NCI-H187 (cell line): ENCODE measurements around the gene CHPF.

Experiments
- DNase-seq, 2 experiments: peaks; one replicate each; lab custom pipeline; 2025; lab: John Stamatoyannopoulos, UW

CHPF gene, protein sequence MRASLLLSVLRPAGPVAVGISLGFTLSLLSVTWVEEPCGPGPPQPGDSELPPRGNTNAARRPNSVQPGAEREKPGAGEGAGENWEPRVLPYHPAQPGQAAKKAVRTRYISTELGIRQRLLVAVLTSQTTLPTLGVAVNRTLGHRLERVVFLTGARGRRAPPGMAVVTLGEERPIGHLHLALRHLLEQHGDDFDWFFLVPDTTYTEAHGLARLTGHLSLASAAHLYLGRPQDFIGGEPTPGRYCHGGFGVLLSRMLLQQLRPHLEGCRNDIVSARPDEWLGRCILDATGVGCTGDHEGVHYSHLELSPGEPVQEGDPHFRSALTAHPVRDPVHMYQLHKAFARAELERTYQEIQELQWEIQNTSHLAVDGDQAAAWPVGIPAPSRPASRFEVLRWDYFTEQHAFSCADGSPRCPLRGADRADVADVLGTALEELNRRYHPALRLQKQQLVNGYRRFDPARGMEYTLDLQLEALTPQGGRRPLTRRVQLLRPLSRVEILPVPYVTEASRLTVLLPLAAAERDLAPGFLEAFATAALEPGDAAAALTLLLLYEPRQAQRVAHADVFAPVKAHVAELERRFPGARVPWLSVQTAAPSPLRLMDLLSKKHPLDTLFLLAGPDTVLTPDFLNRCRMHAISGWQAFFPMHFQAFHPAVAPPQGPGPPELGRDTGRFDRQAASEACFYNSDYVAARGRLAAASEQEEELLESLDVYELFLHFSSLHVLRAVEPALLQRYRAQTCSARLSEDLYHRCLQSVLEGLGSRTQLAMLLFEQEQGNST

DNA sequence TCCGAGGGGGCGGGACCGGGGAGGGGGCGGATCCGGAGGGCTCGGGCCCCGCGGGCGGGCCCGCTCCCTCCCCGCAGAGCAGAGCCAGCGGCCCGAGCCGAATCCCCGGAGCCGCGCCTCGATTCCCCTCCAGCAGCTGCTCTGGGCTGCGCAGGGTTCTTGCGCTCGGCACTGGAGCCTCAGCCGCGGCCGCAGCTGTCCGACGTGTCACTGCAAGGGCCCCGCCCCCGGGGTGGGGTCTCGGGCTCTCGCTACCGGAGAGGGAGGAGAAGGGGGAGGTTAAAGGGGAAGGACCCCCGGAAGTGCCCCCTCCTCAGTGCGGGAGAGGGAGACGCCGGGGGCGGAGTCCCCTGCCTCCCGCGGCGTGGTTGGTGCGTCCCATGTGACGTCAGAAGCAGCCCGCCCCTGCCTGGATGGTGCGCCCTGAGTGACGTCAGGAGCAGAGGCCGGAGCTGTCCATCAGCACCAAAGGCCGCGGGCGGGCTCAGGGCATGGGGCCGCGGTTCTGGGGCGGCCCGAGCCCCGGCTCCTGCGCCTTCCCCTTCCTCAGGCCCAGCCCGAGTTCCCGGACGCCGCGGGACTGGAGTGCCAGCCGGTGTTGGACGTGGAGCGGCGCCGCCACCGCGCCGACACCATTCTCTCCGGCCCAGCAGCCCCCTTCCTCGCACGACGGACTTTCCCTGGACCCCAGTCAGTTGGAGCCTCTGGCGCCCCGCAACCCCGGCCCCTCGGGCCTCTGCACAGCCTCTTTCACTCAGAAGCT lies at the start of gene CHPF, which contains the start of gene TMEM198:
TSS of gene CHPF (minus strand) at position 214 of the 763 bp plus-strand sequence. CDS start 271 bp downstream, outside the sequence.
TSS of gene TMEM198 (plus strand) at position 433 of the 763 bp plus-strand sequence. CDS start 700 bp downstream, outside the sequence.
- peak; percentile 64 to 94 for DNase-seq

DNA sequence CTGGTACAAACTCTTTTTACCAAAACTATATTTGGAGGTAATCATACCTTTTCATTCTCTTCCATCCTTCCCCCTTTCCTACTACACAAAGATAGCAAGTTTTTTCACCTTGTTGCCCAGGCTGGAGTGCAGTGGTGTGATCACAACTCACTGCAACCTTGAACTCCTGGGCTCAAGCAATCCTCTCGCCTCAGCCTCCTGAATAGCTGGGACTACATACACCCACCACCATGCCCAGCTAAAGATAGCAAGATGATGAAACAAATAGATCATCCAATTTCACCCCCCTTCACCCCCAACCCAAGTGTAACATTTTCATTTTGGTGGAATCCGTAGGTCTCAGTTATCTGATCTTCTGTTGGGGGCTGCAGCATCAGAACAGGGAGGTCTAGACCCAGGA lies 49.5 kb upstream of the CHPF start:
- DNase-seq, result no peak

- DNase-seq, result no peak
Observed at GRCh38 chr2:219592736-219593135, 49.1 kb upstream of the CHPF start.

DNA sequence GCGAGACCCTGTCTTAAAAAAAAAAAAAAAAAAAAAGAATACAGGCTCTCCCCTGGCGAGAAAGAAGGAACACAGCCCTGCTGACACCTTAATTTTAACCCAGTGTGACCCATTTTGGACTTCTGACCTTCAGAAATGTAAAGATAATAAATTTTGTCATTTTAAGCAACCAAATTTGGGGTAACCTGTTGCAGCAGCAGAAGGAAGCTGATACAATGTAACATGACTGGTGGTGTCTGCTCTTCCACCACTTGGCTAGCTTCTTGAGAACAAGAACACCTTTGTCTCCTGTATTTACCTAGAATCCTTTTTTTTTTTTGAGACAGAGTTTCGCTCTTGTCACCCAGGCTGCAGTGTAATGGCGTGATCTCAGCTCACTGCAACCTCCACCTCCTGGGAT lies 47.5 kb upstream of the CHPF start:
- no peak for DNase-seq

DNA sequence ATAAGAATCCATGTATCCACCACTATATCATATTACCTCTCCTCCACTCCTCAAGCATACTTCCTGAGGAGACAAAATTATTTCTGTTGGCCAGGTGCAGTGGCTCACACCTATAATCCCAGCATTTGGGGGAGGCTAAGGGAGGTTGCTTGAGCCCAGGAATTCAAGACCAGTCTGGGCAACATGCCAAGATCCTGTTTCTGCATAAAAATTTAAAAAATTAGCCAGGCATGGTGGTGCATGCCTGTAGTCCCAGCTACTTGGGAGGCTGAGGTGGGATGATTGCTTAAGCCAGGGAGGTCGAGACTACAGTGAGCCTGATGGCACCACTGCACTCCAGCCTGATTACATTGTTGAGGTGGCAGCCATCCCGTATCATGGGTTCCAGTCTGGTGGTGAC lies 37.7 kb upstream of the CHPF start:
- no peak for DNase-seq

GRCh38 chr2:219578811-219579613 lies 35.4 kb upstream of the CHPF start:
- no peak for DNase-seq

GRCh38 chr2:219576505-219577388 lies 33.1 kb upstream of the CHPF start:
- DNase-seq, result peak in 1 of 2 experiments; percentile 19

DNA sequence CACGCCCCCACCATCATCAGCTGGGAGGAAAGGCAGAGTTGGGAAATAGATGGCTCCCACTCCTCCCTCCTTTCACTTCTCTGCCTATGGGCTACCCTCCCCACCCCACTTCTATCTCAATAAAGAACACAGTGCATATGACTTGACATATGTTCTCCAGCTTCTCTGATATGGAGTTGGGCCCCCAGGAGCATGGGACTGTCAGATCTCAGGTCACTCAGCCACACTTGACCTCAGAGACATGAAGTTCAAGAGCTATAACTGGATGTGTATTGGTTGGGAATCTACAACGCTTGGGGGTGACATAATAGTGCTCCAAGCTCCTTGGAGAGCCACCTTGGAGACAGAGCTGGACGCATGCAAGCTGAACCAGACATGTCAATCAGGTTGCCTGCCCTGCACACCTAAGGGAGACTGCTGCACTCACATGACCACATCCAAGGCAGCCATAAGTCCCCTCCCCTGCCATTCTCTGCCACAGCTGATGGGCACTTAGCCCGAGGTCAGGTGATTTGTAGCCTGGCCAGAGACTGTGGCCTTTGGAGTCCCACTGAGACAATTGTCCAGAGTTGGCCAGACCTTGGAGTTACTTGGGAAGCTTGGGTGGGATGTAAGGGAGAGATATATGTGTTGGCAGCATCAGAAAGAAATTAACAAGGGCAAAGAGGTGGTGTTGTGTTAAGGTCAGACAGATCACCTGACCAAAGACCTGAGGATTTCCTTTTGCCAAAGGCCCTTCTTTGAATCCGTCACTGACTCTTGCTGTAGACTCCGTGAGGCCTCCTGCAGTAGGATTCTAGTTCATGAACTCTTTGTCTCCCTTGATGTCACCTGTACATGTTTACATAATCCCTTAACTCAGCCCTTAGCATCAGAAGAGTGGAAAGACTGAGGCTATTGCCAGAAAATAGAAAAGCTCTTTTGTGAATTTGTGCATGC lies 32.2 kb upstream of the CHPF start:
- no peak for DNase-seq

DNA sequence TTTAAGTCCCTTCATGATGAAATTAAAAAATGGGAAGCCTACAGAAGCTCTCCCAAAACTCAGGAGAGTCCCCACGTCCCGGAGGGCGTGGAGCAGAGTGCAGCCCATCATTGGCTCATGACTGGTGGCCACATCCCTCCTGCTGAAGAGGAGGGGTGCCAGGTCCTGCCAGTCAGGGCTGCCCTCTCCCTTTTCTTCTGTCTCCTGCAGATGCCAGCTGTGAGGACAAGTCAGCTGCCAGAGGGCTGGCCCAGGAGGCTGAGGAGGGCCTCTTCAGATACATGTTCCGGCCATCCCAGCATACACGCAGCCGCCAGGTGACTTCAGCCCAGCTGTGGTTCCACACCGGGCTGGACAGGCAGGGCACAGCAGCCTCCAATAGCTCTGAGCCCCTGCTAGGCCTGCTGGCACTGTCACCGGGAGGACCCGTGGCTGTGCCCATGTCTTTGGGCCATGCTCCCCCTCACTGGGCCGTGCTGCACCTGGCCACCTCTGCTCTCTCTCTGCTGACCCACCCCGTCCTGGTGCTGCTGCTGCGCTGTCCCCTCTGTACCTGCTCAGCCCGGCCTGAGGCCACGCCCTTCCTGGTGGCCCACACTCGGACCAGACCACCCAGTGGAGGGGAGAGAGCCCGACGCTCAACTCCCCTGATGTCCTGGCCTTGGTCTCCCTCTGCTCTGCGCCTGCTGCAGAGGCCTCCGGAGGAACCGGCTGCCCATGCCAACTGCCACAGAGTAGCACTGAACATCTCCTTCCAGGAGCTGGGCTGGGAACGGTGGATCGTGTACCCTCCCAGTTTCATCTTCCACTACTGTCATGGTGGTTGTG lies 31.1 kb upstream of the CHPF start:
- DNase-seq, result no peak

DNA sequence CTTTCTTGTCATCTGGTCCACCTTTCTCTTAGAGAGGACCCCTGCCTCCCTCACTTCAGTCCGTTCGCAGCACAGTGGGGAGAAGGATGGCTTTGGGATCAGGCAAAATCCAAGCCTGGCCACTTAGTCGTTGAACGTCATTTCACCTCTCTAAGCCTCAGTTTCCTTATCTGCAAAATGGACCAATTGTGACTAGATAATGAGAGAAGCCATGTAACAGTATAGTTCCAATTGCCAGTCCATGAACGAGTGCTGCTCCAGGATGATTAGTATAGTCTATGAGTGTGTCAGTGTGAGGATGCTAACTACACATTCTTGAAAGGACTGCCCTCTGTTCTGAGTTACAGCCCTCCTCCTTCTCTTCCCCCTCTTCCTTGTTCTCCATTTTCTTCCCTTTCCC lies 29.6 kb upstream of the CHPF start:
- DNase-seq, result no peak

DNA sequence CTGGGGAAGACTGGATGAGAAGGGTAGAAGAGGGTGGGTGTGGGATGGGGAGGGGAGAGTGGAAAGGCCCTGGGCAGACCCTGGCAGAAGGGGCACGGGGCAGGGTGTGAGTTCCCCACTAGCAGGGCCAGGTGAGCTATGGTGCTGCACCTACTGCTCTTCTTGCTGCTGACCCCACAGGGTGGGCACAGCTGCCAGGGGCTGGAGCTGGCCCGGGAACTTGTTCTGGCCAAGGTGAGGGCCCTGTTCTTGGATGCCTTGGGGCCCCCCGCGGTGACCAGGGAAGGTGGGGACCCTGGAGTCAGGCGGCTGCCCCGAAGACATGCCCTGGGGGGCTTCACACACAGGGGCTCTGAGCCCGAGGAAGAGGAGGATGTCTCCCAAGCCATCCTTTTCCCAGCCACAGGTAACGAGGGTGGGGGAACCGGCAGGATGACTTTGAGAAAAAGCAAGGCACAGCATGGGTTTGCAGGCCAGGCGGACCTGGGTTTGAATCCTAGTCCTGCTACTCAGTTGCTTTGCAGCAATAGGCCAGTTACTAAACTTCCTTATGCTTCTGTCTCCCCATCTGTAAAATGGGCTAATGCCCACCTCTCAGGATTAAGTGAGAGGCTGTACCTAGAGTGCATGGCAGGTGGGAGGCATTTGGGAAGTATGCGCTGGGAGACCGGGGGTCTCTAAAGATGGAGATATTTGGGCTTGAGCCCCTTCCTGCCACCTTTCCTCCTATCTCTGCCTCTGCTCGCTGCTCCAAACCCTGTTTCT lies 28.8 kb upstream of the CHPF start, which contains the start of gene INHA:
TSS of gene INHA (plus strand) at position 74 of the 765 bp plus-strand sequence. CDS start at position 139, 65 bp downstream.
- no peak for DNase-seq

- DNase-seq, result peak in 1 of 2 experiments; percentile 37
Observed at GRCh38 chr2:219571311-219572236, 28.0 kb upstream of the CHPF start, which contains the start of gene OBSL1. OBSL1 (minus strand) TSS chr2:219571539; CDS start chr2:219571232, 307 bp downstream.

- no peak for DNase-seq
Observed at GRCh38 chr2:219570924-219571310, 27.3 kb upstream of the CHPF start.

GRCh38 chr2:219570194-219570923 lies 26.8 kb upstream of the CHPF start:
- no peak for DNase-seq

- DNase-seq, result no peak
Observed at GRCh38 chr2:219569635-219570034, 26.0 kb upstream of the CHPF start.
